Hematopoietic multipotent progenitor cell treated with erythropoietin and hydrocortisone succinate and interleukin-3 and kit ligand, for 6 days (in vitro differentiated cells): Measurements from ENCODE around the gene MTHFD2L.
"Not testable (repeated sequence)": the region's sequence is repeated elsewhere in the genome, so short reads cannot be mapped to it uniquely, and the experiment has no call there.

Experiments
- DNase-seq: peaks from one replicate; pipeline ENCODE4 v3.0.0-alpha.2; 2015

Gene MTHFD2L

GRCh38 chr4:74340421-74340820 is 182.5 kb downstream of the MTHFD2L start:
- DNase-seq, result not testable (repeated sequence)

GRCh38 chr4:74344031-74344430 is 186.1 kb downstream of the MTHFD2L start:
- DNase-seq, result no peak
